Right renal pelvis (tissue), 4 donors: ENCODE results near the gene LYRM4. TPM values are rescaled to one million over a fixed set of nuclear protein-coding genes. Genes with fewer than 3 reads are reported as not detected.
"Not testable (repeated sequence)": the region's sequence is repeated elsewhere in the genome, so short reads cannot be mapped to it uniquely, and the experiment has no call there.

ENCODE experiments used
- DNase-seq, 4 donors: peaks; one replicate each; pipeline ENCODE4 v3.0.0-alpha.2; 2013; ENCODE audit warnings: low read depth in 4 of 4, low spot score in 3 of 4, missing footprints in 1 of 4
- polyA plus RNA-seq, 4 donors: library from polyadenylated mRNA; unstranded; fragments of 120-200 nt; gene quantifications; one replicate each; pipeline ENCODE4 v1.2.1, GENCODE V29; 2013; ENCODE audit not compliant: insufficient read length in 4 of 4

LYRM4 gene
- polyA plus RNA-seq, 4 donors = 40.7 to 45.8 (median 43.6) TPM

DNA sequence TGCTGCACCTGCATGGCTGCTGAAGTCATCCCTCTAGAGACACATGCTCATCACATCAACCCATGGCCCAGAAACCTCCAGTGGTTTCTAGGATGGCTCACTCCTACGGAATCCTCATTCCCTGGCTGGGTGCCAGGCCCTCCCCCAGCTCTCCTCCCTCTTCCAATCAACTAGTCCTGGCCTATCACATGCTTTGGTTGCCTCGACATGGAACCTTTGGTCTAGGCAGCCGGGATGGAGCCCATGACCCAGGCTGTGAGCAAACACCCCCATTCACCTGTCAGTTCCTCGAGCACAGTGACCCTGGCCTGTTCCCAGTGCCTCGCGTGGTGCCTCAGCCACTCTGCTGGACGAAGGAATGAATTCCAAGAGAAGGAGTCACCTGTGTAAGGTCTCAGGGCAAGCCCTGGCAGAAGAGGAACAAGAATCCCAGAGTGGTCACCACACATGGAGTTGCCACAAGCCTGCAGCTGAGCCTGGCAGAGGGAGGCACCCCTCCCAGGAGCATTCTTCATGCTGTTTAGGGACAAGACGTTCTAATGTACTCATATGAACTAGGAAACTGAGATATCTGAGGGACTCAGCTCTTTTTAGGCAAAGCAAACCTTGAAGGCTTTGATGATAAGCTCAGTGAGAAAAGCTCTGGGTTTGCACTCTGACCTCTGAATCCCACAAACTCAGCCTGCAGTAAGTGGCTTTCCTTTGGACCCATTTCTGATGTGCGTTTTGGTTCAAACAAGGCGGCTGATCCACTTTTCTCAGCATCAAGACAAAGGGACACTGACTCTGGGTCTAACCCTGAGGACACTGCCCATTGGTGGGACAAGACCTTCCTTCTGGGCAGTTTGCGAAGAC is 135.4 kb downstream of the LYRM4 start:
- DNase-seq = no peak

DNA sequence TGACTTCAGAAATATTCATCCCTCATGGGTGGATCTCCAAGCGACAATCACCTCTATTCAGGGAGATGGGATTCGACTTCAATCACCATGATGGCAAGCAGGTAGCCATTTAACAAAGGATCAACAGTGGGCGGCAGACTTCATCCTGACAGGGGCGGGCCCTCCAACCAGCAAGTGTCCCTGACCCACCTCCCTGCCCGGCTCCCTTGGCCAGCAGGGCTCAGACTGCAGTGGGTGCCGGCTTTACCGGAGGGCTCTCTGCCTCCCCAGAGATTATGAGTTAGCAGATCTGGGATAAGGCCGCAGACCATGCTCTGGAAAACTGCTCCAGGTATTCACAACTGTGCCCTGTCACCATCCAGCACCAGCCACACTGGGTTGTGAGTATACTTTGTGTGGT is 136.2 kb downstream of the LYRM4 start:
- no peak for DNase-seq

DNA sequence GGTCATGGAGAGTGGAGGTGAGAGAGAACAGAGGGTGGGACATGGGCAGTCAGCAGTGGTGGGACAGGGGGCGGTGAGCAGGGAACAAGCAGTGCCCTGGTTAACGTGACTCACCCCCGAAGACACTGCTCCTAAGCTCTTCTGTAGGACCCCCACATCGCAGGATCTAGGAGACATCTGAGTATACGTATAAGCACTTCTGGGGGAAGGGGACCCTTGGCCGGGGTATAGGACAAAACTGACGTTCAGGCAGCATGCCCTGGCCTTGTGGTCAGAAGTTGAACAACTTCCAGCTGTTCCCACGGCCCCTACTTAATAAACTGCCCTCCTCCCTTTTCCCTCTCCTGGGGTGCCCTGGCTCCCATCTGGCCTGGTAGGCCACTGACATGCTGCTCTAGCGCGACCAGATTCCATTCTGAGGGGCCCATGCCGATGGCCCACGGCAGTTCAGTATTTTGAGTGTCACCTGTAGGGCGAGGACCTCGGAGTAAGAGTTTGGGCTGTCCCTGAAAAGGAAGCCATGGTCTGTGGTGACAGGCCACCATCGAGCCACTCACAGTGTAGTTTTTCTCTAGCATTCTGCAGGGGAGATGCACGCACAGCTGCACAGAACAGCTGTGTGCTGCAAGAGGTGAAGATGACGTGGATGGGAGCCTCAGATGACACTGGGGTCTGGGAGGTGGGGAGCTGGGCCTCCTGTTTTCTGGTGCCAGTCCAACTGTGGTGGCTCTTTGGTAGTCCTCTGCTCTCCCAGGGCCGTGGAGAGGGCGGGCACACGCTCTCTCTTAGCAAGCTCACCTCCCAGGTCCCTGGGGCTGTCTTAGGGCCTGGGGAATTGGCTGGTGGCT is 137.2 kb downstream of the LYRM4 start:
- no peak for DNase-seq

DNA sequence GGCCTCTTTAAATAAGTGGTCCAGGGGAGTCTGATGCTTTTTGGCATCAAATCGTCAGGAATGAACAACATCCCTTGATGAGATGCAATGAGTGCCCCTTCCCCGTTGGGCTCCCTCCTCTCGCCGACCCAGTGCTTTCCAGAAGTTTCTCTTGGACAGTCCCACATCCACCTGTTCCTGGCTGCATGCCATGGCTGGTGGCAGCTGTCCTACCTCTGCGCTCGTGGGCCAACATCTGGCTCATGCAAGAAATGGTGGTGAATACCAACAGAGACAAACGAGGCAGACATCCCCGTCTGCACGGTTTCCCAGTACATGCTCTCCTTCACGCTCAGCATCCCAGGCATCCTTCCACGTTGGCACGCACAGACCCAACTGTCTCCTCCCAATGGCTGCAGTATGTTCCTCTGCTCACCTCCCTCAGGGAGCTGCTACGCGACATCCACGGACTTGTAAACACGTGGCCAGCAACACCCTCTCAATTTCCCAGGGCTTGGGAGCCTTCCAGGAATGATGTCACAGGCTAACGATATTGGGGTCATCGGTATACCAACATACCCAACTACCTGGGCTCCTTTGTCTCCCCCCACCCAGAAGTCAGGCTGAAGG is 138.1 kb downstream of the LYRM4 start:
- DNase-seq = no peak

DNA sequence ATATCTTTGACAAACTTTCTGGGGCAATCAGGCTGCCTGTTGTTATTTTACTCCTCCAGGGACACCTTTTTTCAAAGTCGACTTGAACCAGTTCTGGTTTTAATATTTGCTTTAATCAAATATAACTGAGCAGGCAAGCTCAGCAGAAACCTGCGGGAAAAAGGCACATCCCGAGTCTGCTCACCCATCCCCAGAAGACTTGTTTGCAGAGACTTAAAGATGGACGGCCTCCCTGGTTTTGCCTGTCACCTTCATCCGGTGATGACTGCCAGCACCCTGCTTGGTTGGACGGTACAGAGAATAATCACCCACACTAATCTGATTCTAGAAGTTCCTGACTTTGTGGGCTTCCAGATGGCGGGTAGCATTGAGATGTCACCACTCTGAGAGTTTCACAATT is 138.8 kb downstream of the LYRM4 start:
- no peak for DNase-seq

DNA sequence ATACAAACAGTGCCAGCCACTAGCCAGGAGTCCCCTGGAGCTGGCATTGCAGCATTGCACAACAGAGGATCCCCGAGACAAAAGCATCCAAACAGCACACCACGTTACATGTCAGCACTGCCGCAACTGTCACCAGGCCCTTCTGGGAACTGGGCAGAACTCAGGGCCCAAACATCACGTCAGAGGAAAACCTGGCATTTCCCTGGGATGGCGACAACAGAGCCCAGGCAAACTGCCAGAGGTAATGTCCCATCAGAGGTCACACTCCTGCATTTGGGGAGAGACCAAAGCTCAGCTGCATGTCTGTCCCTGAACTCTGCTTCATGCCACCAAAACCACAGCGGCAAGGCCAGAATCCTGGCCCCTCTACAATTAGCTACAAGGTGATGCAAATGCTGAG is 139.3 kb downstream of the LYRM4 start:
- DNase-seq = no peak

DNA sequence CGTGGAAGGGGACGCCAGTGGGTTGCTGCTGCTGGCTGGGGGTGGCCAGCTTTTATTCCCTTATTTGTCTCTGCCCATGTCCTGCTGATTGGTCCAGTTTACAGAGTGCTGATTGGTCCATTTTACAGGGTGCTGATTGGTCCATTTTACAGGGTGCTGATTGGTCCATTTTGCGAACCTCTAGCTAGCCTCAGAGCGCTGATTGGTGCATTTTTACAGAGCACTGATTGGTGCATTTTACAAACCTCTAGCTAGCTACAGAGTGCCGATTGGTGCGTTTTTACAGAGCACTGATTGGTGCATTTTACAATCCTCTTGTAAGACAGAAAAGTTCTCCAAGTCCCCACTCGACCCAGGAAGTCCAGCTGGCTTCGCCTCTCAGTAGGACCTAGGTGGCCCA is 140.2 kb downstream of the LYRM4 start:
- DNase-seq = not testable (repeated sequence)

DNA sequence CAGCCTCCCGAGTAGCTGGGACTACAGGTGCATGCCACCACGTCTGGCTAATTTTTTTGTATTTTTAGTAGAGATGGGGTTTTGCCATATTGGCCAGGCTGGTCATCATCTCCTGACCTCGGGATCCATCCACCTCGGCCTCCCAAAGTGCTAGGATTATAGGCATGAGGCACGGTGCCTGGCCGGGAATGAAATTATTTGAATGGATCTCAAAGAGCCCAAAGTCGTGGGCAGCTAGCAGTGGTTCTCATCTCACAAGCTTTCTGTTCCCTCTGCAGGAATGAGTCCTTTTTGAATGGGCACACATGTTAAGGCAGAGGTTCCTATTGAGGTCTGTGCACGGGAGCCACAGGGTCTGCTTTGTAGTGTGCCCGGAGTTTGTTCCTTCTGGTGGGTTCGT is 140.7 kb downstream of the LYRM4 start:
- no peak for DNase-seq

DNA sequence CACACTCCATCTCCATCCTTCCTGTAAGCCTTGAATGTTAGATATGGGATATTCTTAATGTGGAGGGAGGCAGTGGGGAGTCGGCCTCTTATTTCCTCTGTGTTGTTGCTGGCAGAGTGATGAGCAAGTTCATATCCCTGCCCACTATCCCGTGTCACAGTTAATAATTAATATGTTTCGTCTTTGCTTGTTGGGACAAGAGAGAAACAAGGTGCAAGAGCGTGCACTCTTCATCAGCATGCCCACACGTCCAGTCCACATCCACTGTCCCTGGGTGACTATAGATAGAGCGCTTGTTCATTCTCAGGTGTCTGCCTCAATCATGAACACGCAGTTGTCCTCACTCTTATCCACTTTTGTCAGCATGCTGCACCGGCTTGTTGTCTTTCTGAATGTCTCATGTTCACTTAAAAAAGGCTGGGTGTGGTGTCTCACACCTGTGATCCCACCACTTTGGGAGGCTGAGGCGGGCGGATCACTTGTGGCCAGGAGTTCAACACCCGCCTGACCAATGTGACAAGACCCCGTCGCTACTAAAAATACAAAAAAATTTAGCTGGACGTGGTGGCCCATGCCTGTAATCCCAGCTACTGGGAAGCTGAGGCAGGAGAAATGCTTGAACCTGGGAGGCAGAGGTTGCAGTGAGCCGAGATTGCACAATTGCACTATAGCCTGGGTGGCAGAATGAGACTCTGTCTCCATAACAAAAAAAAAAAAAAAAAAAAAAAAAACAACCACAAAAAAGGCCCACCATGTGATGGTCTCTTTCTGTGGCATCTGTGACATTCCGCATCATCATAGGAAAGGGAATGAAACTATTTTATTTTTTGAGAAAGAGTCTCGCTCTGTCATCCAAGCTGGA is 141.4 kb downstream of the LYRM4 start:
- DNase-seq = no peak

DNA sequence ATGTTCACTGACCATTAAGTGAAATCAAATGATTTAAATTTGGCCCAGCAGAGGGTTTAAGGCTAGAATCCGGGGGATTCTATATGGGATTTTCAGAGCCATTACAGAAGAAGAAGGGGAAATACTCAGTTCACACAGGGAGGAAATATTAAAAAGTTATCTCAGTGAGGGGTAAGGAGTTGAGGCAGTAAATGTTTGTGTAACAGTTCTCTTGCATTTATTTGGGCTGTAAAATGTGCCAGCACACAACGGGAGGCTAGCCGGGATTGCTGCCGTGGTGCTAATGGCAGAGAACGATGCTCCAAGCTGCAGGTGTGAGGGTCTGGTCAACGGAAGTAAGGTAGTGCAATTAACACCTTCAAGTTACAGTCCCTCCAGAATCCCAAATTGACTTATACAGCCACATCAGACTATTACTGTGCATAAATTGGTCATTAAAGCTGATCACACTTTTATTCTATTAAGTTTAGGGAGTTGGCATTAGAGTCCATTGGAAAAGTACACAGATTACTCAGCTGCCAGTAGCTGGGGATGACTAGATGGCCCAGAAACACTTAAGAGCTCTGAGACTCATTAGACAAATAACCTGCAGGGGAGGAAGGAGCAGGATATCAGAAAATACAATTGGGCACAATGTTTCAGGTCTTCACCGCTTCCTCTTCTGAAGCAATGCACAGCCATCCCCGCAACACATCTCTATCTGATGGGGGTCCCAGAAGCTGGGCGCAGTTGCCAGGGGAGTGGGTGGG is 144.3 kb downstream of the LYRM4 start:
- no peak for DNase-seq

DNA sequence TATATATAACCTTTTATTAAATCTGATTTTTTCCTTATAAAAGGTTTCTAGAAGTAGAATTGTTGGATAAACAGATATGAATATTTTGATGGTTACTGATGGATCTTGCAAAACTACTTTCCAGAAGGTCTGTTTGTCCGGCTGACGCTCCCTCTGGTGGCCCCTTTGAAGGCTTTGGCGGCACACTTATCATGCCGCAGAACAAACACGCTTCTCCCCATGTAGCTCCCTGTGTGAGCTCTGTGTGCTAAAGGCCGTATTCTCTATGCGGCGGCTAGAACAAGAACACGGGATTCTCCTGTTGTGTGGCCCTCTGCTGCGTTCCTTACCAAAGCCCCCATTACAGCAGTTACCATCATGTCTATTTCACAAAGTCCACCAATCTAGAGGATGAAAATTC is 145.6 kb downstream of the LYRM4 start:
- no peak for DNase-seq

DNA sequence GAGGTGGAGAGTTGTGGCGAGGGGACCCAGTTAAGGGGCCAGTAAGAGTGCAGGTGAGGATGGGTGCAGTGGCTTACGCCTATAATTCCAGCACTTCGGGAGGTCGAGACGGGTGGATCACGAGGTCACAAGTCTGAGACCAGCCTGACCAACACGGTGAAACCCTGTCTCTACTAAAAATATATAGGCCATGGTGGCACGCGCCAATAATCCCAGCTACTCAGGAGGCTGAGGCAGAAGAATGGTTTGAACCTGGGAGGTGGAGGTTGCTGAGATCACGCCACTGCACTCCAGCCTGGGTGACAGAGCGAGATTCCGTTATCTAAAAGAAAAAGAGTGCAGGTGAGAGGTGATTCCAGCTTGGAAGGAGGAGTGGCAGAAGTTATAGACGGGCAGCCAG is 147.7 kb downstream of the LYRM4 start:
- no peak for DNase-seq

DNA sequence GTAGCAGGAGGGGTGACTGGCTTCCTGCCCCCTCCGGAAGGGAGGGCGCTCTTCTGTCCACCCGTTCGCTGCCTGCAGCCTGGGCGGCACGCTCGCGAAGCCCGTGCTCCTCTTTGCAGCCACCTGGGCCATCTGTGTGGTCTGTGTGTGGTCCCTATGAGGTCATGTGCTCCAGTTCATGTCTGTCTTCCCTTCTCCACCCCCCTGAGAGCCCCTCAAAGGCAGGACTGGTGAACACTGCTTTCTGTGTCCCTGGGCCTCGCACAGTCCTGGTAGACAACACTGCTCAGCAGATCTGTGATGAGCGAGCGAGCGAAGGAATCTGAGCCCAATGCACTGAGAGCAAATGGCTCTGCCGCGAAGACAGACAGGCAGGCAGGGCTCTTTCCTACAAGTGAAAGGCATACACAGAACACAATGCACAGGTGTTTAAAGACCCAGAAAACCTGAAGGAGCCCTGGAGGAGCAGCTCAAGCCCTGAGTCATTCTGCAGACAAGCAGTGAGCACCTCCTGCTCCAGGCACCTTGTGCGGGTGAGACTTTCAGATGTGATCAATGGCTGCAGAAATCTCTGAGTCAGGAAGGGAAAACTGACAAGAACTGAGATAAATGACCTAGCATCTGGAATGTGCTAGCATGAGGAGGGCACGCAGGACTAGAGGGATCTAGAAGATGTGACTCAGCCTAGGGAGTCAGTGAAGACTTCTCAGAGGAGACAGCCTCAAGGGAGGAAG is 148.5 kb downstream of the LYRM4 start:
- no peak for DNase-seq

DNA sequence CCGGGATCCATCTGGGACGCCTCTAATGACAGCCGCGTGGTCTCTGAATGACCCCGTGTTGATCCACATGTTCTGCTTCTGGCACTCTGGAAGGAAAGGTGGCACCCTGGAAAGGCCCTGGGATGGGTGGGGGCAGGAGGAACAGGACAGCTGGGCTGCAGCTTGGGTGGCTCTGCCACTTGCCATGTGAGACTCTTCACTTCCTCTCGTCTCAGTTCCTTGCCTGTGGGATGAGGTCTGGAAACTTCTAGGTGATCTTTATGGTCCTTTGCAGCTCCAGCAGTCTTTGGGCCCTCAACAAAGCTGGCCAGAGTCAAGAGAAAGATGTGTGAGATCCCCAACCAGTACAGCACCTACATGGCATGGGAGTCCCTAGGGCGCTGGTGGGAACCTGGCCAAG is 149.1 kb downstream of the LYRM4 start:
- DNase-seq = no peak

DNA sequence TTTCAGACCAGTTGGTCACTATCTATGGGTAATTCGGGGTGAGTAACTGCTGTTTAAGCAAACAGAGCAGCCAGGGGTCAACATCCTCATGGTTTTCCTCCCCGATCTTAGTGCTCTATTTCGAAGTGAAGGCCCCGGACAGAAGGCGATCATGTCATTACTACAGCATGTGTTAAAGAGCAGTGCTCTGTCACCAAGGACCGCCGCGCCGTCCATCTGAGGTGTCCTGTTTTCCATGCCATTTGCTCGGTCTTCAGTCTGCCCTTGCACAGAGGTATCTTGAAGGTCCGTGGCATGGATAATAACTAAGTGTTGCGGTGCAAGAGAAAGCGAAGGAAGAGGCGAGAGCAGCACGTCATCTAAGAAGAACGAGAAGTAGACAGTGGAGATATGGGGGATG is 150.5 kb downstream of the LYRM4 start:
- no peak for DNase-seq

DNA sequence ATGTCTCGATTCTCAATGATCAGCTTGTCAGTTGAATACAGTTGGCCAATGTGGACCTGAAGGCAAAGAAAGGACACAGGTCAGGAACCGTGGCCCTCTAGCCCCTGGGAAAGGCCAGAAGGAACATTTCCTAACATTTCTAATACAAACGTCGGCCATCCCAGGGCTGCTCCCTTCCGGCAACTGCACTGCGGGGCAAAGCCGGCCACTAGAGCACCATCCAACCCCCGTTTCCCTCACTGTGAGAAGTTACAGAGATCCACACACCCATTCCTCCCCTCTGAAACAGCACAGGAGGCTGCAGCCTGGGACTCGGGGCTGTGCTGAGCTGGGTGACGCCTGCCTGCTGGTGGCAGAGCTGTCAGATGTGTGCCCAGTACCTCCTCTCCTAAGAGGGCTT is 151.3 kb downstream of the LYRM4 start:
- DNase-seq = no peak

DNA sequence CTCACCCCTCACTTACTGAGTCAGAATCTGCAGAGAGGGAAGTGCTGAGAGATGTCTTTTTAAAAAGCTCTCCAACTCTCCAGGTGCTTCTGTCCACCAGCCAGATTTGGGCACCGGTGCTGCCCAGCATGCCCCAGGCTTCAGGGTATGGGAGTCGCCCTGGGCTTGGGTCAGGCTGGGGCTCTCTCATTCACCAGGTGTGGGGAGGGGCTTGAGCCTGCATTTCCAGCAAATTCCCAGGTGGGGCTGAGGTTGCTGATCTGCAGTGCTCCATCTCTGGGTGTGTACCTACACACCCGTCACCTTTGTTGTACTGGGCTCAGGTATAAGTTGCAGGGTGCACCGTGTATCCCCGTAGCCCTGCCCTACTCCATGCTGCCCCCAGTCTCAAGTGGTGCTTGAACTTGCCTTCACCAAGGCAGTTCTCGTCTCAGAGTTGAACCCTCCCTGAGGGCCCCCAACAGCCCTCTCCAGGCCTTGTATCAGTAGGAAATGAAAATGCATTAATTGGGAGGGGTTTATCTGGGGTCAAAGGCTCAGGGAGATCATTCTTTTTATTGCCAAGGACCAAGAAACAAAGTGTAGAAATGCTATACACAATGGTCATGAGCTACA is 152.1 kb downstream of the LYRM4 start:
- no peak for DNase-seq

DNA sequence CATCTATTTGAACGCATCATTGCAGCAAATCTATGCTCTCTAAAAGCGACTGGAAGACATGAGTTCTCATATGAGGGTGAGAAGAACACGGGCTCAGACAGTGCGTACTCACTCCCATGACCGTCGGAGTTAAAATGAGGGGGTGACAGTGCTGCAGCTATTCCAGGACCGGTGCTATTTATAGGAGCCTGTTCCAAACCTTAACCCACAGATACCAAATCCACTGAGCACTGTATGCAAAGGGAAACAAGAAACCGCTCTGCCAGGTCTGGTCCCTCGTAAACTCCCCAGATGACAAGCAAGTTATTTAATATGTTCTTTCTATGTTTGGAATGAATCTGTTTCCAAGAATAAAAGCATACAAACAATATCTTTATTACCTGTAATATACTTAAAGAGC is 152.7 kb downstream of the LYRM4 start:
- DNase-seq = no peak

DNA sequence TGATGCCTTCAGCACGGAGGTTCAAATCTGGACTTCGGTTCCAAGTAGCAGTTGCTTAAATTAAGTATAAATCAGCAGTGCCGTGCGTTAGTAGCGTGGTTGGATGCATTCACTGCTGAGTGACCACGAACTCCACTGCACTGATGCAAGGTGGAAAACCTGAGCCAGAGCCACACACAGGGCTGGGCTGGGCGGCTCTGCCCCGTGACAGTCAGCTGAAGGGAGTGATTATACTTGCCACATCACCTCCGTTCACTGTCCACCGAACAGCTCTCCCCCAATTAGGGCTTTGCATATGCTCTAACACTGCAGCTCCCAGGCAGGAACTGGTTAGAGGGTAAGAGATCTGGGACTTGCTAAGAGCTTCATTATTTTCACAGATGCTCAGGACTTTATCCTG is 153.4 kb downstream of the LYRM4 start:
- no peak for DNase-seq
